Fibroblast of pulmonary artery (primary cell): ENCODE data around the gene SDK2.

Experiments
- DNase-seq: peaks from one replicate; pipeline ENCODE4 v3.0.0-alpha.2; 2010; ENCODE audit warnings: low read depth
- H3K4me3 ChIP-seq: replicated peaks from 2 replicates; pipeline ENCODE4 v1.5.1; 2011; ENCODE audit warnings: low read depth, mild to moderate bottlenecking, control low read depth, low read length, moderate library complexity
- TF ChIP-seq, protein P1 (sequence below): IDR thresholded peaks from 2 replicates; pipeline ENCODE4 v1.5.1; 2011; ENCODE audit warnings: mild to moderate bottlenecking, control low read depth, low read length, inconsistent platforms; ENCODE audit errors: missing control alignments

The SDK2 gene

DNA sequence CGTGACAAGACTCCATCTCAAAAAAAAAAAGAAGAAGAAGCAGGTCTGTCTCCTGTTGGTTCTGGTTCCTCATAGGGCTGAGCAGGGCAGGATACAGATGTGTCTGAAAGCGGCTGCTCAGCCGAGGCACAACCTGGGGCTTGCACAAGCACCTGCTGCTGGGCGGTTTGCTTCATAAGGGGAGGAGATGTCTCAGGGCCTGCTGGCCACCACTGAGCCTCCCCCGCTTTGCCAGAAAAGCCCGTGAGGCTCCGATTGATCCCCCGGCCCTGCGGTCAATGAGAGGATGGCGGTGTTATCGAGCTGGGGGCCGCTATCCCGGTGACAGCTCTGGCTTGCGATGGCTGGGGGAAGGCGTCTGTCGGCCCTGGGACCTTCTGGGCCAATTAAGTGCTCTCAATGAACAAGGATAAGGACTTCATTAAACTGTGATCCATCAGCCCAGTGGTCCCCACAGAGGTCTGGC is 162.0 kb downstream of the SDK2 start:
- no peak overlapping the region for H3K4me3 ChIP-seq
- TF ChIP-seq, protein P1, sequence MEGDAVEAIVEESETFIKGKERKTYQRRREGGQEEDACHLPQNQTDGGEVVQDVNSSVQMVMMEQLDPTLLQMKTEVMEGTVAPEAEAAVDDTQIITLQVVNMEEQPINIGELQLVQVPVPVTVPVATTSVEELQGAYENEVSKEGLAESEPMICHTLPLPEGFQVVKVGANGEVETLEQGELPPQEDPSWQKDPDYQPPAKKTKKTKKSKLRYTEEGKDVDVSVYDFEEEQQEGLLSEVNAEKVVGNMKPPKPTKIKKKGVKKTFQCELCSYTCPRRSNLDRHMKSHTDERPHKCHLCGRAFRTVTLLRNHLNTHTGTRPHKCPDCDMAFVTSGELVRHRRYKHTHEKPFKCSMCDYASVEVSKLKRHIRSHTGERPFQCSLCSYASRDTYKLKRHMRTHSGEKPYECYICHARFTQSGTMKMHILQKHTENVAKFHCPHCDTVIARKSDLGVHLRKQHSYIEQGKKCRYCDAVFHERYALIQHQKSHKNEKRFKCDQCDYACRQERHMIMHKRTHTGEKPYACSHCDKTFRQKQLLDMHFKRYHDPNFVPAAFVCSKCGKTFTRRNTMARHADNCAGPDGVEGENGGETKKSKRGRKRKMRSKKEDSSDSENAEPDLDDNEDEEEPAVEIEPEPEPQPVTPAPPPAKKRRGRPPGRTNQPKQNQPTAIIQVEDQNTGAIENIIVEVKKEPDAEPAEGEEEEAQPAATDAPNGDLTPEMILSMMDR: no peak
- DNase-seq: no peak

GRCh38 chr17:73481676-73482075 is 162.6 kb downstream of the SDK2 start:
- H3K4me3 ChIP-seq: no peak overlapping the region
- DNase-seq: no peak
- TF ChIP-seq, protein P1: no peak

DNA sequence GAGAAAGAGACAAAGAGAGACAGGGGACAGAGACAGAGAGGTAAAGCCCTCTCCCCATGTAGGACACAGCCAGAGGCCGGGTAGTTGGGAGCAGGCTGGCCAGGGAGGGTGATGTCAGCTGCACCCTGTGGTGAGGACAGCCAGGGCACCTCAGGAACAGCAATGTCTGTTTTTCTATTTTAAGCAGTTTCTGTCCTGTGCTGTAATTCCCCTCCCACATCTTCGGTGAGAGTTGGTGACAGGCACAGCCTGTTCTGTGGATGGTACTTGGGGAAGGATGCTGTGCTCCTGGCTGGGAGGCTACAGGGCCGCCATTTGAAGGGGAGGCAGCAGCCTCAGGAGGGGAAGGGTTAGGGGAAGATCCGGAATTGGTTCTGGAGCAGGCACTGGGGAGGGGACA is 163.5 kb downstream of the SDK2 start:
- TF ChIP-seq, protein P1: no peak
- H3K4me3 ChIP-seq: no peak overlapping the region
- DNase-seq: no peak

DNA sequence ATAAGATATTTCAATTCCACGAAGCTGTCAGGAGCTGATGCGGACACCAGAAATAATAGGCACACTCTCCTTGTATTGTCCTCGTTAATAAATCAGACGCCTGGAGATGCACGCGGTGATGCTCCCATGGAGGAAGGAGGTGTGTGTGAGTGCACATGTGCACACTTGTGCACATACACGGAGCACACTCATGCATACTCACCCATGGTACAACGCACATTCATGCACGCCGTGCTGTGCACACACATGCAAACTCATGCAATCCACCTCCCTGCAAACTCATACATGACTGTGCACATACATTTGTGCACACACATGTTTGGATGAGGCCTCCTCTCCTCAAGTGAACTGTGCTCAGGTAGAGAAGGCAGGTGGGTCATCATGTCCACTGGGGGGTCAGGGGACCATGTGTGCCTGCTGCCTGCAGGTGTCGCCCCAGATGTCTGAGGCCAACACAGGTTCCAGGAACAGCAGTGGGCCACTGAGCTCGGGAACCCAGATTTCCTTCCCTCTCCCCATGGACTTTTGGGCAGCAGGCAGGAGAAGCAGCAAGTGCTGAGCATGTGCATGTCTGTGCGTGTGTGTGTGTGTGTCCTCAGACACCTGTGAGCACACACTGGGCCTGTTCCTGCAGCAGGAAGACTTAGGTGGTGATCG is 165.3 kb downstream of the SDK2 start:
- H3K4me3 ChIP-seq: no peak overlapping the region
- DNase-seq: no peak
- TF ChIP-seq, protein P1: no peak

DNA sequence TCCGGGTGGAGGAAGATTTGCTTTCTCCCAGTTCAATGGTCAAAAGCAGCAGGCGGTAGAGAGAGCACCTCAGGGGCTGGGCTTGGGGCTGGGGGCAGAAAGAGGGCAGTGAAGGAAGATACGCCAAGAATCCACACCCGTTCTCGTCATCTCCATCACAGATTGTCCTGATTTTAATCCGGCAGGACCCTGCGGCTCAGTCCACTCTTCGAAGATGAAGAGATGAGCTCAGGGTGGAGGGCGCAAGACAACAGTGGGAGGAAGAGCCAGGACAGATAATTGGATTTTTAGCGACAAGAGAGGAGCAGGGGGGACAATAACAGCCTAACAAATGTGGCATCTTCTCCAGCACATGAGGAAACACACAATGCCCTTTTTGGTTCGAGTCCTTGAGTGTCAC is 165.9 kb downstream of the SDK2 start:
- TF ChIP-seq, protein P1: no peak
- no peak overlapping the region for H3K4me3 ChIP-seq
- DNase-seq: no peak

DNA sequence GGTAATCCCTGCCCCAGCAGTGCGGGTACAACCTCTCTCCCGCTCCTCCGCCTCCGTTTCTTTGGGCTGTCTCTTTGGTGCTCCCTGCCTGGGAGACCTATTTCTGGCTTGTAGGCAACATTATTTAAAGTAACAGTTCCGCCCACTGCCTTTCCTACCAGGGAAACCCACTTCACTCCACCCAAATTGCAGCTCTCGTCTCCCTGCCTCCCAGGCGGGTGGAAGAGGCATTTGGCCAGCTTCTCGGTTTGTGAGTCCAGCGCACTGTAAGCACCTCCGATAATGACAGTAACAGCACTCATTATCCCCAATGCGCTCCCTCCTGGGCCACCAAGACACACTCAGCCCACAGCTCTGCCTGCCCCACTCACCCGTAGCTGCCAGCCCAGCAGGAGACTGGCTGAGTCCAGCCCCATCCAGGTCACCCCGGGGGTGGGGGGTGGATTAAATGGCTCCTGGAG is 167.3 kb downstream of the SDK2 start:
- no peak overlapping the region for H3K4me3 ChIP-seq
- no peak for DNase-seq
- TF ChIP-seq, protein P1: no peak
